GM23248 (cell line): ENCODE measurements around the gene RANBP9. TPM values are rescaled to one million over a fixed set of nuclear protein-coding genes. Genes with fewer than 3 reads are reported as not detected.

ENCODE experiments used
- DNase-seq: peaks from one replicate; pipeline ENCODE4 v3.0.0-alpha.2; 2015
- H2AFZ ChIP-seq: fragments of 200-600 bp; sonication (generic); 2 replicates; pipeline ENCODE4 v1.6.1; 2016; ENCODE audit warnings: antibody characterized with exemption
- H3F3A ChIP-seq: fragments of 200-600 bp; sonication (generic); 2 replicates; pipeline ENCODE4 v1.6.1; 2016; ENCODE audit warnings: mild to moderate bottlenecking, antibody characterized with exemption, mixed run types; ENCODE audit not compliant: insufficient read depth
- H3K27ac ChIP-seq: fragments of 200-600 bp; sonication (generic); 2 replicates; pipeline ENCODE4 v1.5.1; 2016; ENCODE audit warnings: mild to moderate bottlenecking
- H3K27me3 ChIP-seq: fragments of 200-600 bp; sonication (generic); replicated peaks from 2 replicates; pipeline ENCODE4 v1.6.1; 2016; ENCODE audit warnings: mild to moderate bottlenecking; ENCODE audit not compliant: insufficient read depth
- H3K36me3 ChIP-seq: fragments of 200-600 bp; sonication (generic); 2 replicates; pipeline ENCODE4 v1.6.1; 2016; ENCODE audit warnings: low read depth, mild to moderate bottlenecking
- H3K4me1 ChIP-seq: fragments of 200-600 bp; sonication (generic); 2 replicates; pipeline ENCODE4 v1.6.1; 2016; ENCODE audit warnings: mild to moderate bottlenecking; ENCODE audit not compliant: insufficient read depth
- H3K4me2 ChIP-seq: fragments of 200-600 bp; sonication (generic); one replicate; pipeline ENCODE4 v1.6.1; 2016; ENCODE audit warnings: mild to moderate bottlenecking; ENCODE audit not compliant: unreplicated experiment
- H3K4me3 ChIP-seq: fragments of 200-600 bp; sonication (generic); 2 replicates; pipeline ENCODE4 v1.5.1; 2016; ENCODE audit warnings: mild to moderate bottlenecking
- H3K79me2 ChIP-seq: fragments of 200-600 bp; sonication (generic); 2 replicates; pipeline ENCODE4 v1.6.1; 2016; ENCODE audit warnings: mild to moderate bottlenecking; ENCODE audit not compliant: insufficient read depth
- H3K9ac ChIP-seq: fragments of 200-600 bp; sonication (generic); 2 replicates; pipeline ENCODE4 v1.6.1; 2016; ENCODE audit warnings: mild to moderate bottlenecking
- H3K9me2 ChIP-seq: fragments of 200-600 bp; sonication (generic); 2 replicates; pipeline ENCODE4 v1.6.1; 2016; ENCODE audit warnings: mixed run types, mild to moderate bottlenecking, moderate library complexity; ENCODE audit not compliant: insufficient read depth
- H3K9me3 ChIP-seq: fragments of 200-600 bp; sonication (generic); one replicate; pipeline ENCODE4 v1.6.1; 2017; ENCODE audit warnings: low read depth
- H4K20me1 ChIP-seq: fragments of 200-600 bp; sonication (generic); 2 replicates; pipeline ENCODE4 v1.6.0; 2016; ENCODE audit not compliant: insufficient read depth
- EZH2 ChIP-seq: fragments of 200-600 bp; sonication (generic); IDR thresholded peaks from 2 replicates; pipeline ENCODE4 v1.6.1; 2018; ENCODE audit warnings: antibody characterized with exemption, mild to moderate bottlenecking; ENCODE audit not compliant: insufficient read depth, poor library complexity, severe bottlenecking
- EZH2phosphoT487 ChIP-seq: fragments of 200-600 bp; sonication (generic); IDR thresholded peaks from 2 replicates; pipeline ENCODE4 v1.6.1; 2018; ENCODE audit warnings: antibody characterized with exemption, moderate library complexity, mild to moderate bottlenecking, low read depth; ENCODE audit not compliant: insufficient read depth
- WGBS, 2 experiments: methylation state at CpG; one replicate each; pipeline ENCODE4 v1.1.6; 2015 to 2017; ENCODE audit warnings: low lambda C conversion rate in 2 of 2, low coverage in 1 of 2; ENCODE audit errors: missing lambda C conversion rate in 2 of 2; 5-methylcytosine and 5-hydroxymethylcytosine counted together
- in situ Hi-C: fragments of 300-500 bp; cut with MboI; formaldehyde crosslinking; loops from 2 replicates; pipeline ENCODE4 v1.15.0; 2020
- polyA plus RNA-seq: library from polyadenylated mRNA; unstranded; fragments of >200 nt; fragmentation: Nextera tagmentation; extraction: Ambion mirVana; gene quantifications from 2 replicates; pipeline ENCODE4 v1.2.1, GENCODE V29; 2016
- total RNA-seq: library from RNA; depleted of rRNA; stranded (reverse); fragments of >200 nt; shearing (Covaris generic); gene quantifications from 2 replicates; pipeline ENCODE4 v1.2.3, GENCODE V29; 2014

Gene RANBP9
- total and polyA plus RNA-seq, 2 experiments from 2014 or later, result 8.0 to 29.8 TPM

GRCh38 chr6:13688692-13689196, 22.9 kb downstream of the RANBP9 start:
- no peak for TF ChIP-seq EZH2
- TF ChIP-seq EZH2phosphoT487, result no peak
- DNase-seq, result no peak
- no peaks in the 10 kb centered on the region for H3K9me2 ChIP-seq
- no peaks in the 10 kb centered on the region for H3K9me3 ChIP-seq
- 98 to 100% methylated on average over 5 of the region's 5 CpGs for WGBS, 2 experiments
- peaks cover 17% of the 10 kb centered on the region for H3F3A ChIP-seq
- no peaks in the 10 kb centered on the region; the same call in 1 of the 2 replicates for H3K36me3 ChIP-seq
- H3K27me3 ChIP-seq, result no peaks in the 10 kb centered on the region
- no peak overlapping the region for H2AFZ ChIP-seq
- peaks cover 8% of the 10 kb centered on the region; the same call in 1 of the 2 replicates for H3K4me1 ChIP-seq
- no peak overlapping the region for H3K27ac ChIP-seq
- no peak overlapping the region for H3K4me3 ChIP-seq
- peaks cover 100% of the 10 kb centered on the region for H3K79me2 ChIP-seq
- no peak overlapping the region for H3K9ac ChIP-seq
- no peak overlapping the region for H3K4me2 ChIP-seq
- no peaks in the 10 kb centered on the region; the same call in 1 of the 2 replicates for H4K20me1 ChIP-seq
- in situ Hi-C loops, result no loop called here

GRCh38 chr6:13687917-13688351, 23.7 kb downstream of the RANBP9 start:
- H3K79me2 ChIP-seq, result peaks cover 100% of the 10 kb centered on the region
- in situ Hi-C loops, result no loop called here
- no peak overlapping the region for H3K4me2 ChIP-seq
- no peaks in the 10 kb centered on the region for H3K9me2 ChIP-seq
- DNase-seq, result no peak
- H3K36me3 ChIP-seq, result no peaks in the 10 kb centered on the region; the same call in 1 of the 2 replicates
- no peak overlapping the region for H3K9ac ChIP-seq
- peak overlapping the region; percentile 6; the same call in 1 of the 2 replicates for H3K27ac ChIP-seq
- no peak overlapping the region for H3K4me3 ChIP-seq
- H3K4me1 ChIP-seq, result peaks cover 10% of the 10 kb centered on the region; the same call in 1 of the 2 replicates
- no peaks in the 10 kb centered on the region for H3K27me3 ChIP-seq
- no peak overlapping the region for H2AFZ ChIP-seq
- H4K20me1 ChIP-seq, result no peaks in the 10 kb centered on the region; the same call in 1 of the 2 replicates
- H3K9me3 ChIP-seq, result no peaks in the 10 kb centered on the region
- H3F3A ChIP-seq, result peaks cover 17% of the 10 kb centered on the region
- 9 to 24% methylated on average over 1 of the region's 1 CpG for WGBS, 2 experiments
- no peak for TF ChIP-seq EZH2
- TF ChIP-seq EZH2phosphoT487, result no peak

GRCh38 chr6:13684855-13685254, 26.8 kb downstream of the RANBP9 start:
- Histone ChIP-seq H3K27ac (no peak overlapping the region), H3K4me2 (no peak overlapping the region), H3K79me2 (peaks cover 100% of the 10 kb centered on the region), H3F3A (peaks cover 17% of the 10 kb centered on the region), H3K4me3 (no peak overlapping the region), H4K20me1 (no peaks in the 10 kb centered on the region; the same call in 1 of the 2 replicates), H3K27me3 (no peaks in the 10 kb centered on the region), H3K9me3 (no peaks in the 10 kb centered on the region), H2AFZ (no peak overlapping the region), H3K4me1 (peaks cover 13% of the 10 kb centered on the region; the same call in 1 of the 2 replicates), H3K36me3 (peaks cover 5% of the 10 kb centered on the region), H3K9me2 (no peaks in the 10 kb centered on the region), H3K9ac (no peak overlapping the region)
- WGBS, 2 experiments, result 90 to 93% methylated on average over 4 of the region's 4 CpGs
- TF ChIP-seq EZH2 (no peak), EZH2phosphoT487 (no peak)
- no peak for DNase-seq
- in situ Hi-C loops, result no loop called here

GRCh38 chr6:13683038-13683437, 28.6 kb downstream of the RANBP9 start:
- peaks cover 6% of the 10 kb centered on the region; the same call in 1 of the 2 replicates for H3F3A ChIP-seq
- H3K36me3 ChIP-seq, result peaks cover 8% of the 10 kb centered on the region; the same call in 1 of the 2 replicates
- H3K9me3 ChIP-seq, result no peaks in the 10 kb centered on the region
- no peak overlapping the region for H3K27ac ChIP-seq
- H3K27me3 ChIP-seq, result no peaks in the 10 kb centered on the region
- no peaks in the 10 kb centered on the region for H3K9me2 ChIP-seq
- no peak overlapping the region for H2AFZ ChIP-seq
- H3K79me2 ChIP-seq, result peaks cover 100% of the 10 kb centered on the region
- no peak overlapping the region for H3K4me3 ChIP-seq
- H3K4me1 ChIP-seq, result peaks cover 5% of the 10 kb centered on the region; the same call in 1 of the 2 replicates
- H4K20me1 ChIP-seq, result no peaks in the 10 kb centered on the region; the same call in 1 of the 2 replicates
- in situ Hi-C loops, result no loop called here
- TF ChIP-seq EZH2 (no peak), EZH2phosphoT487 (no peak)
- no peak overlapping the region for H3K9ac ChIP-seq
- no peak overlapping the region for H3K4me2 ChIP-seq
- no peak for DNase-seq
